GM12872 (cell line): ENCODE data around the gene SLC24A1.

ENCODE experiments used
- CTCF ChIP-seq: IDR thresholded peaks from 3 replicates; pipeline ENCODE4 v1.5.1; 2011; ENCODE audit warnings: low read depth, mild to moderate bottlenecking, low read length, moderate library complexity; ENCODE audit not compliant: insufficient read depth

The SLC24A1 gene

GRCh38 chr15:65621638-65622037 lies at the start of gene SLC24A1:
TSS of gene SLC24A1 (plus strand) at chr15:65621938. CDS start at chr15:65624081, 2,143 bp downstream.
- no peak for TF ChIP-seq CTCF

GRCh38 chr15:65571971-65572370 lies 49.8 kb upstream of the SLC24A1 start:
- TF ChIP-seq CTCF, result no peak

GRCh38 chr15:65576664-65577063 lies 45.1 kb upstream of the SLC24A1 start:
- TF ChIP-seq CTCF, result no peak

GRCh38 chr15:65577129-65577996 lies 44.4 kb upstream of the SLC24A1 start:
- no peak for TF ChIP-seq CTCF

GRCh38 chr15:65578904-65579728 lies 42.6 kb upstream of the SLC24A1 start:
- TF ChIP-seq CTCF, result no peak

GRCh38 chr15:65579762-65580161 lies 42.0 kb upstream of the SLC24A1 start:
- no peak for TF ChIP-seq CTCF

- no peak for TF ChIP-seq CTCF
Observed at GRCh38 chr15:65580287-65580686, 41.5 kb upstream of the SLC24A1 start.
